Breast epithelium (tissue), 3 donors: ENCODE data around the gene APOE.
"Not testable (repeated sequence)": the region's sequence is repeated elsewhere in the genome, so short reads cannot be mapped to it uniquely, and the experiment has no call there.

ENCODE experiments used
- POLR2A ChIP-seq: fragments of 450-650 bp; IDR thresholded peaks from one replicate; pipeline ENCODE4 v1.6.1; 2016; ENCODE audit warnings: antibody characterized with exemption, mild to moderate bottlenecking, moderate library complexity
- TF ChIP-seq, protein P1 (sequence below), 3 donors: fragments of 450-650 bp; IDR thresholded peaks; one replicate each; pipeline ENCODE4 v1.5.1; 2016 to 2017; ENCODE audit warnings: antibody characterized with exemption in 3 of 3, mild to moderate bottlenecking in 3 of 3, moderate library complexity in 3 of 3

DNA sequence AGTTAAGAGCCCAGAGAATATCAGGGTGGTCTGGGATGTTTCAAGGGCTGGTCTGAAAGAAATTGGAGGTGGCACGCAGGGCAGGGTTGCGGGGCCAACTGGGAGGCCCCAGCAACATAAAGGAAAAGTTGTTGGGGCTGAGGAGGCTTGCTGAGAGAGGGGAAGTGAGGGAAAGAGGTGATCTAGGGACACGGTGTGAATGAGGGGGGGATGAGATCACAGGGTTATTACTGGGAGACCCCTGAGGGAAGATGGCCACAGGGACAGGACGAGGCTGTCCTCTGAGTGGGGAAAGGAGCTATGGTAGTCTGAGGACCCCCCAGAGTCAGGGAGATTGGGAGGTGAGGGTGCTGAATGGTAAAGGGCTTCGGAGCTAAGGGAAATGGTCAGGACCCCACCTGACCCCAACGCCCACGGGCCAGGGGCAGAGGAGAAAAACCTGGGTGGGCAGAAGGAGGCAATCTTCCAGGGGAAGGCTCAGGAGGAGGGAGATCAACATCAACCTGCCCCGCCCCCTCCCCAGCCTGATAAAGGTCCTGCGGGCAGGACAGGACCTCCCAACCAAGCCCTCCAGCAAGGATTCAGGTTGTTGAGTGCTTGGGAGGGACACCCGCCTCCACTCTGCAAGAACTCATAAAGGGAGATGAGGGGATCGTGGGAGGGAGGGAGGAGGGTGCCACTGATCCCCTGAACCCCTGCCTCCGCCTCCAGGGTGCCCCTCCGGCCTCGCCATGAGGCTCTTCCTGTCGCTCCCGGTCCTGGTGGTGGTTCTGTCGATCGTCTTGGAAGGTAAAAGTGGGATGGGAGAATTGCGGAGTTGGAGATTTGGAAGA, 20.9 kb downstream of the APOE start:
- TF ChIP-seq, protein P1, sequence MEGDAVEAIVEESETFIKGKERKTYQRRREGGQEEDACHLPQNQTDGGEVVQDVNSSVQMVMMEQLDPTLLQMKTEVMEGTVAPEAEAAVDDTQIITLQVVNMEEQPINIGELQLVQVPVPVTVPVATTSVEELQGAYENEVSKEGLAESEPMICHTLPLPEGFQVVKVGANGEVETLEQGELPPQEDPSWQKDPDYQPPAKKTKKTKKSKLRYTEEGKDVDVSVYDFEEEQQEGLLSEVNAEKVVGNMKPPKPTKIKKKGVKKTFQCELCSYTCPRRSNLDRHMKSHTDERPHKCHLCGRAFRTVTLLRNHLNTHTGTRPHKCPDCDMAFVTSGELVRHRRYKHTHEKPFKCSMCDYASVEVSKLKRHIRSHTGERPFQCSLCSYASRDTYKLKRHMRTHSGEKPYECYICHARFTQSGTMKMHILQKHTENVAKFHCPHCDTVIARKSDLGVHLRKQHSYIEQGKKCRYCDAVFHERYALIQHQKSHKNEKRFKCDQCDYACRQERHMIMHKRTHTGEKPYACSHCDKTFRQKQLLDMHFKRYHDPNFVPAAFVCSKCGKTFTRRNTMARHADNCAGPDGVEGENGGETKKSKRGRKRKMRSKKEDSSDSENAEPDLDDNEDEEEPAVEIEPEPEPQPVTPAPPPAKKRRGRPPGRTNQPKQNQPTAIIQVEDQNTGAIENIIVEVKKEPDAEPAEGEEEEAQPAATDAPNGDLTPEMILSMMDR (IDR thresholded peaks at IDR 0.05) = not testable (repeated sequence)
- not testable (repeated sequence) for TF ChIP-seq POLR2A
